Measurements from ENCODE around the gene NME7.
"Not testable (repeated sequence)": the region's sequence is repeated elsewhere in the genome, so short reads cannot be mapped to it uniquely, and the experiment has no call there.

Gene NME7

GRCh38 chr1:169342096-169342495 lies 25.5 kb downstream of the NME7 start:
- not testable (repeated sequence) for DNase-seq (ENCODE audit: low read depth in 2 of 2)

GRCh38 chr1:169340882-169341281 lies 26.7 kb downstream of the NME7 start:
- DNase-seq (ENCODE audit: low read depth in 2 of 2): no peak

- no peak for DNase-seq (ENCODE audit: low read depth in 2 of 2)
Measured at GRCh38 chr1:169339773-169340172, 27.8 kb downstream of the NME7 start.

- no peak for DNase-seq (ENCODE audit: low read depth in 2 of 2)
Measured at GRCh38 chr1:169338617-169339016, 29.0 kb downstream of the NME7 start.

- DNase-seq (ENCODE audit: low read depth in 2 of 2): not testable (repeated sequence)
Measured at GRCh38 chr1:169336947-169337715, 30.5 kb downstream of the NME7 start.

GRCh38 chr1:169334727-169335126 lies 32.9 kb downstream of the NME7 start:
- DNase-seq (ENCODE audit: low read depth in 2 of 2): not testable (repeated sequence)

GRCh38 chr1:169330927-169331326 lies 36.7 kb downstream of the NME7 start:
- DNase-seq (ENCODE audit: low read depth in 2 of 2): no peak

- DNase-seq (ENCODE audit: low read depth in 2 of 2): no peak
Measured at GRCh38 chr1:169329383-169329782, 38.2 kb downstream of the NME7 start.

GRCh38 chr1:169327875-169328274 lies 39.7 kb downstream of the NME7 start:
- no peak for DNase-seq (ENCODE audit: low read depth in 2 of 2)

- DNase-seq (ENCODE audit: low read depth in 2 of 2): no peak
Measured at GRCh38 chr1:169326956-169327268, 40.7 kb downstream of the NME7 start.

- DNase-seq (ENCODE audit: low read depth in 2 of 2): no peak
Measured at GRCh38 chr1:169326261-169326955, 41.2 kb downstream of the NME7 start.

GRCh38 chr1:169325117-169325516 lies 42.5 kb downstream of the NME7 start:
- no peak for DNase-seq (ENCODE audit: low read depth in 2 of 2)

GRCh38 chr1:169322138-169322537 lies 45.5 kb downstream of the NME7 start:
- DNase-seq (ENCODE audit: low read depth in 2 of 2): no peak

GRCh38 chr1:169321539-169321938 lies 46.1 kb downstream of the NME7 start:
- no peak for DNase-seq (ENCODE audit: low read depth in 2 of 2)

- DNase-seq (ENCODE audit: low read depth in 2 of 2): no peak
Measured at GRCh38 chr1:169318536-169319244, 48.9 kb downstream of the NME7 start.

- no peak for DNase-seq (ENCODE audit: low read depth in 2 of 2)
Measured at GRCh38 chr1:169316556-169316955, 51.0 kb downstream of the NME7 start.

- DNase-seq (ENCODE audit: low read depth in 2 of 2): peak in 1 of 2 donors; percentile 7
Measured at GRCh38 chr1:169312084-169312954, 55.3 kb downstream of the NME7 start.

- DNase-seq (ENCODE audit: low read depth in 2 of 2): no peak
Measured at GRCh38 chr1:169309178-169310166, 58.1 kb downstream of the NME7 start.

GRCh38 chr1:169308313-169309039 lies 59.1 kb downstream of the NME7 start:
- DNase-seq (ENCODE audit: low read depth in 2 of 2): no peak

GRCh38 chr1:169307176-169307575 lies 60.4 kb downstream of the NME7 start:
- no peak for DNase-seq (ENCODE audit: low read depth in 2 of 2)
